Mammary epithelial cell (primary cell): ENCODE data around the gene SSC5D.

Source experiments
- CTCF ChIP-seq, 2 donors: IDR thresholded peaks in 1 of 2; conservative IDR thresholded peaks in 1 of 2; 2 replicates each; pipeline ENCODE4 v1.5.1; 2011 to 2012; ENCODE audit warnings: inconsistent platforms in 2 of 2, low read length in 2 of 2, mild to moderate bottlenecking in 2 of 2, control low read depth in 1 of 2, low read depth in 1 of 2; ENCODE audit not compliant: insufficient read depth in 1 of 2; ENCODE audit errors: extremely low read depth in 1 of 2
- EZH2 ChIP-seq: IDR thresholded peaks from 2 replicates; pipeline ENCODE4 v1.6.1; 2012; ENCODE audit warnings: low read length, inconsistent platforms, borderline replicate concordance

- TF ChIP-seq CTCF (conservative IDR thresholded peaks at IDR 0.05 in 1 of 2, IDR thresholded peaks at IDR 0.05 in 1 of 2; ENCODE audit: extremely low read depth in 1 of 2, insufficient read depth in 1 of 2, low read depth in 1 of 2, low read length in 2 of 2) (no peak), EZH2 (no peak)
Measured at GRCh38 chr19:55482156-55482961, 5.9 kb upstream of the SSC5D start.
